AG04450 (cell line): Measurements from ENCODE around the gene URGCP. TPM values are rescaled to one million over a fixed set of nuclear protein-coding genes. Genes with fewer than 3 reads are reported as not detected.

ENCODE experiments used
- CTCF ChIA-PET: fragments of 300-600, 350-600 bp; formaldehyde crosslinking; extraction: SDS; loops from one replicate; lab custom pipeline; 2022; ENCODE audit warnings: antibody characterized with exemption, inconsistent platforms; lab: Charles Lee
- POLR2A ChIA-PET: fragments of 350-600 bp; formaldehyde crosslinking; extraction: SDS; loops from one replicate; lab custom pipeline; 2021; ENCODE audit warnings: antibody characterized with exemption, inconsistent platforms; lab: Yijun Ruan, JAX
- DNase-seq: peaks from one replicate; pipeline ENCODE4 v3.0.0-alpha.2; 2011; ENCODE audit warnings: low read depth, low spot score
- H3K27ac ChIP-seq: one replicate; pipeline ENCODE4 v1.5.1; 2012; ENCODE audit warnings: low read depth, low read length, control low read depth
- H3K27me3 ChIP-seq: one replicate; pipeline ENCODE4 v1.6.0; 2012; ENCODE audit warnings: low read length; ENCODE audit not compliant: control insufficient read depth, insufficient read depth
- H3K4me3 ChIP-seq: 2 replicates; pipeline ENCODE4 v1.5.1; 2011; ENCODE audit warnings: mild to moderate bottlenecking, low read depth, low read length, control low read depth
- H3K9me3 ChIP-seq: 2 replicates; pipeline ENCODE4 v1.5.1; 2012; ENCODE audit warnings: low read length; ENCODE audit not compliant: control insufficient read depth, insufficient read depth
- polyA plus RNA-seq: library from polyadenylated mRNA; depleted of rRNA; stranded (reverse); fragments of >200 nt; gene quantifications from 2 replicates; pipeline ENCODE4 v1.2.3, GENCODE V29; 2011
- TF ChIP-seq, protein P1 (sequence below): IDR thresholded peaks from 2 replicates; pipeline ENCODE4 v1.5.1; 2011; ENCODE audit warnings: low read depth, low read length, control low read depth, inconsistent platforms

URGCP gene
- polyA plus RNA-seq, 1 experiment, result 23.1 TPM

DNA sequence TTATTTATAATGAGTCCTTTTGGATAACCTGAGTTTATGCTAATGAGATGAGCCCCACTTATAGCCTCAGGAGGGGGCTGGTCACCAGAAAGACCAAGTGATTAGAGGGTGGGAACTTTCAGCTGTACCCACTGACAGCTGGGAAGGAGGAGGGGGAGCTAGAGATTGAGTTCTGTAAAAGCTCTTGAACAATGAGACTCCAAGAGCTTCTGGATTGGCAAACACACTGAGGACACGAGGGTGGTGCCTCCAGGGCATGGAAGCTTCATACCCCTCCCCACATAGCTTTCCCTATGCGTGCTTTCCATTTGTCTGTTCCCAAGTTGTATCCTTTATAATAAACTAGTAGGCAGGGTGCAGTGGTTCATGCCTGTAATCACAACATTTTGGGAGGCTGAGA lies 57.3 kb downstream of the URGCP start:
- POLR2A ChIA-PET, result interaction anchor here (0.6 kb wide), 1 partner anchor 262 kb away, joined by 4 read pairs; no protein-coding TSS in a partner anchor
- no peaks in the 10 kb centered on the region for H3K9me3 ChIP-seq
- H3K27me3 ChIP-seq, result peaks cover 4% of the 10 kb centered on the region
- no peak overlapping the region for H3K4me3 ChIP-seq
- no peak for DNase-seq
- CTCF ChIA-PET, result interaction anchor here (2.9 to 3.3 kb wide), 2 partner anchors 10 to 11 kb away, joined by 15 to 22 read pairs; no protein-coding TSS in a partner anchor
- H3K27ac ChIP-seq, result no peak overlapping the region
- TF ChIP-seq, protein P1, sequence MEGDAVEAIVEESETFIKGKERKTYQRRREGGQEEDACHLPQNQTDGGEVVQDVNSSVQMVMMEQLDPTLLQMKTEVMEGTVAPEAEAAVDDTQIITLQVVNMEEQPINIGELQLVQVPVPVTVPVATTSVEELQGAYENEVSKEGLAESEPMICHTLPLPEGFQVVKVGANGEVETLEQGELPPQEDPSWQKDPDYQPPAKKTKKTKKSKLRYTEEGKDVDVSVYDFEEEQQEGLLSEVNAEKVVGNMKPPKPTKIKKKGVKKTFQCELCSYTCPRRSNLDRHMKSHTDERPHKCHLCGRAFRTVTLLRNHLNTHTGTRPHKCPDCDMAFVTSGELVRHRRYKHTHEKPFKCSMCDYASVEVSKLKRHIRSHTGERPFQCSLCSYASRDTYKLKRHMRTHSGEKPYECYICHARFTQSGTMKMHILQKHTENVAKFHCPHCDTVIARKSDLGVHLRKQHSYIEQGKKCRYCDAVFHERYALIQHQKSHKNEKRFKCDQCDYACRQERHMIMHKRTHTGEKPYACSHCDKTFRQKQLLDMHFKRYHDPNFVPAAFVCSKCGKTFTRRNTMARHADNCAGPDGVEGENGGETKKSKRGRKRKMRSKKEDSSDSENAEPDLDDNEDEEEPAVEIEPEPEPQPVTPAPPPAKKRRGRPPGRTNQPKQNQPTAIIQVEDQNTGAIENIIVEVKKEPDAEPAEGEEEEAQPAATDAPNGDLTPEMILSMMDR, result no peak

DNA sequence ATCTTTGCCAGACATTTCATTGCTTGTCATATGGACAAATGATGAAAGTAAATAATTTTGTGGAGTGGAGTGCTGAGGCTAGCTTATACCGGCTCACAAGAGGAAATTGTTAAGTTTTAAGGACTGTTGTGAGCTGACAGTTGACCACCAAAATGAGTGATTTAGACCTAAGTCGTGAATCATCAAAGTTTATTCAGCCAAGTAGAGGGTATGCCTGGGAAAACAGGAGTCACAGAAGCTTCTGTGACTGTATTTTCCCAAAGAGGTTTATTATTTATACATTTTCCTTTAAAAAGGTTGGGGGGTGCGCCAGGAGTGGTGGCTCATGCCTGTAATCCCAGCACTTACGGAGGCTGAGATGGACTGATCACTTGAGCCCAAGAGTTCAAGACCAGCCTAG lies 58.9 kb downstream of the URGCP start:
- no peaks in the 10 kb centered on the region for H3K9me3 ChIP-seq
- DNase-seq, result no peak
- no peak overlapping the region for H3K27ac ChIP-seq
- ChIA-PET CTCF (interaction anchor here (0.9 to 3.3 kb wide), 5 partner anchors 8 to 906 kb away, joined by 4 to 22 read pairs (median 6); partner anchors contain the start of genes COA1 and STK17A), POLR2A (no interaction called here)
- H3K4me3 ChIP-seq, result no peak overlapping the region
- TF ChIP-seq, protein P1, result no peak
- H3K27me3 ChIP-seq, result peaks cover 4% of the 10 kb centered on the region

DNA sequence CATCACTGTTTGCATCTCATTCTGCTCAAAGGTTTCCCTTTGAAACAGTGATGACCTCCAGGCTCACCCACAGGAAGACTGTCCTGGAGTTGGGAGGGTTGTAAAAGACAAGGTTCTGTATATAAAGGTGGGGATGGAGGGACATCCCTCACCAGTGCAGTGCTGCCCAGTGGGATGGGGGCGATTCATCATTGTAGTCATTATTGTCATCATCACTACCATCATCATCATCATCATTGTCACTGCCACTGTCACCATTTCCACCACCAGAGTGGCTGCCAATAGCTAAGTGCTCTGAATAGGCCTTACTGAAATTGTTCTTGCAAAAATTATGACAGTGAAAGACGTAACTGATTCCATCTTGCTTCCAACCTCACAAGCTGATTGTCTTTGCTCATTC lies 61.7 kb downstream of the URGCP start:
- ChIA-PET POLR2A (interaction anchor here (1.1 kb wide), 1 partner anchor 122 kb away, joined by 4 read pairs; no protein-coding TSS in a partner anchor), CTCF (interaction anchor here (0.7 to 1.6 kb wide), 3 partner anchors 122 to 262 kb away, joined by 3 to 12 read pairs (median 3); partner anchors contain the start of gene STK17A)
- H3K27ac ChIP-seq, result no peak overlapping the region
- no peak for DNase-seq
- no peaks in the 10 kb centered on the region for H3K9me3 ChIP-seq
- peaks cover 8% of the 10 kb centered on the region for H3K27me3 ChIP-seq
- TF ChIP-seq, protein P1, result no peak
- no peak overlapping the region for H3K4me3 ChIP-seq

DNA sequence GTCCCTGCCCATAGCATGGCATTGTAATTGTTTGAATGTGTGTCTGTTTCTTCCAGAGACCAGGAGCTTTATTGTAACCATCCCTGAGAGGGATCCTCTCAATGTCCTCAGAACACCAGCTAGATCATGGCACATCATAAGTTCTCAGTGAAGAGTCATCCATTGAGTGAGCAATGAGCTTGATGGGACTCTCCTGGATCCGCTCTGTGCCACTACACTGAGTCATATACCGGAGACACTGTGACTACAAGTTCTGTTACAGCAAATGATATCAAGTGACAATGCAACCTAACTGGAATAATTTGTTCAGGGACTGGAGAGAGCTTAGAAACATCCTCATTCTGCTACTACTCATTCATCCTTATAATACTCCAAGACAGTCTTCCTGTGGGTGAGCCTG lies 62.1 kb downstream of the URGCP start:
- no peak for DNase-seq
- Histone ChIP-seq H3K27me3 (peaks cover 6% of the 10 kb centered on the region), H3K9me3 (no peaks in the 10 kb centered on the region), H3K27ac (no peak overlapping the region), H3K4me3 (no peak overlapping the region)
- CTCF ChIA-PET, result interaction anchor here (0.7 to 1.6 kb wide), 3 partner anchors 122 to 262 kb away, joined by 3 to 12 read pairs (median 3); partner anchors contain the start of gene STK17A
- POLR2A ChIA-PET, result interaction anchor here (1.1 kb wide), 1 partner anchor 122 kb away, joined by 4 read pairs; no protein-coding TSS in a partner anchor
- TF ChIP-seq, protein P1, result no peak

DNA sequence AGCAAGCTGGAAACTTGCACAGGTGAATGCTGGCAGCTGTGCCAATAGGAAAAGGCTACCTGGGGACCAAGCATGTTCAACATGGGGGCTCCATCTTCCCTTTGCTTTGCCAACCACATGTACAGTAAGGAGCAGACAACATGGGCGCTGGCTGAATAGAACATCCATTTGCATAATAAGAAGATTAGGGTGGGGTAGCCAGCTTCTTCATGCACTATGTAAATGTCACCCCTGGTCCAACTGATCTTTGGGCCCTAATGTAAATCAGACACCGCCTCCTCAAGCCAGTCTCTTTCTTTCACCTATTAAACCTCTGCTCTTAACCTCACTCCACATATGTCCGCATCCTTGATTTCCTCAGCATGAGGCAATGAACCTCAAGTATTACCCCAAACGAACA lies 63.1 kb downstream of the URGCP start:
- TF ChIP-seq, protein P1, result no peak
- Histone ChIP-seq H3K4me3 (no peak overlapping the region), H3K27me3 (peaks cover 3% of the 10 kb centered on the region), H3K9me3 (no peaks in the 10 kb centered on the region), H3K27ac (no peak overlapping the region)
- POLR2A ChIA-PET, result interaction anchor here (0.7 kb wide), 1 partner anchor 145 kb away, joined by 8 read pairs; no protein-coding TSS in a partner anchor
- DNase-seq, result no peak
- CTCF ChIA-PET, result interaction anchor here (2.1 kb wide), 1 partner anchor 260 kb away, joined by 7 read pairs; the partner anchor contains the start of gene STK17A
